Lung microvascular endothelial cell (primary cell): ENCODE results near the gene ZNF234. TPM values are rescaled to one million over a fixed set of nuclear protein-coding genes. Genes with fewer than 3 reads are reported as not detected.
"Not testable (repeated sequence)": the region's sequence is repeated elsewhere in the genome, so short reads cannot be mapped to it uniquely, and the experiment has no call there.

ENCODE experiments used
- DNase-seq, 2 donors: peaks; one replicate each; pipeline versions ENCODE4 v3.0.0 to v3.0.0-alpha.2; 2010; ENCODE audit warnings: low read depth in 2 of 2
- total RNA-seq: library from RNA; depleted of rRNA; stranded (reverse); fragments of >200 nt; gene quantifications from 2 replicates; pipeline ENCODE4 v1.2.1, GENCODE V29; 2014

ZNF234 gene
- total RNA-seq, result 5.0 and 9.7 TPM in 2 replicates

- peak; percentile 82 to 85 for DNase-seq
These were observed at the start of gene ZNF234 for GRCh38 chr19:44141191-44142058. Gene ZNF234 (plus strand): TSS chr19:44141554. CDS start chr19:44144633, 3,079 bp downstream.

GRCh38 chr19:44092108-44092507 lies 49.2 kb upstream of the ZNF234 start:
- DNase-seq, result no peak

DNA sequence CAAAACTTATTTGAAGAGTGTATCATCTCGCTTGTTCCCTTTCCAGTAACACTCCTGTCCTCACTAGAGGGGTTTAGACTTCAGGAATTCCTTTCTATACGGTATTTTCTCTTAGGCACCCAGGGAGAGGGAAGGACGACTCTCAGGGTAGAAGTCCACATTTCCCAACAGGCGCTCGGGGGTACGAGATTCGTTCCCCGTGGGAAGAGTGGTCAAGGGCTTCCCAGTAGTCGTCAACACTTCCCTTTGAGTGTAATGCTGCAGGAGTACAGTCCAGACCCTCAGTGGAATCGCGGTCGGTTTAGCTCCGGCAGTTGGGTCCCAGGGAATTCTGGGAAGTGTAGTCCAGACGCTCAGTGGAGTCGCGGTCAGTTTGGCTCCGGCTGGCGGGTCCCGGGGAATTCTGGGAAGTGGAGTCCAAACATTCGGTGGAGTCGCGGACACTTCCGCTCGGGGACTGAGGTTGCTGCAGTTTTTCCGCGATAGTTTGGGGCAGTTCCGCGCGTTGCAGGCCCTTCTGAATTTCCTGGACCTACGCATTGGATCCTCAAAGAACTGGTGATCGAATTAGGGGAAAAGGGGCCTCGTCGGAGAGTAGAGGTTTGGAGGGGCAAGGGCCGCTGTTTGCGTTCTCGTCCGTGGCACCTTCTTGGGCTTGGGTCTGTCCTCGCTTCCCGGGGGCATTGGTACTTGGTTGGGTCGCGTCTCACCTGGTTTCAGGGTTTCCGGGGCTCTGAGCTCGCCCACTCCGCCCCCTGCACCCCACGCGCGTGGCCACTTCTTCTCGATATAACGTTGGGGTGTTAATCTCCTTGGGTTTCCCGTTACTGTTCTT lies 47.2 kb upstream of the ZNF234 start, which contains the start of gene ZNF224:
TSS of gene ZNF224 (plus strand) at position 431 of the 835 bp plus-strand sequence. CDS start 3,513 bp downstream, outside the sequence.
- DNase-seq, result peak; percentile 92 to 94

DNA sequence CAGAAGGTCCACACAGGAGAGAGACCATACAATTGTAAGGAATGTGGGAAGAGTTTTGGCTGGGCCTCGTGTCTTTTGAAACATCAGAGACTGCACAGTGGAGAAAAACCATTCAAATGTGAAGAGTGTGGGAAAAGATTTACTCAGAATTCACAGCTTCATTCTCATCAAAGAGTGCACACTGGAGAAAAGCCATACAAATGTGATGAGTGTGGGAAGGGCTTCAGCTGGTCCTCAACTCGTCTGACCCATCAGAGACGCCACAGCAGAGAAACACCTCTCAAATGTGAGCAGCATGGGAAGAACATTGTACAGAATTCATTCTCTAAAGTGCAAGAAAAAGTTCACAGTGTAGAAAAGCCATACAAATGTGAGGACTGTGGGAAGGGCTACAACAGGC lies 33.6 kb upstream of the ZNF234 start:
- no peak for DNase-seq

- DNase-seq, result no peak
These were observed 31.9 kb upstream of the ZNF234 start for GRCh38 chr19:44109458-44109857.

- DNase-seq, result peak; percentile 59 to 69
These were observed 29.4 kb upstream of the ZNF234 start for GRCh38 chr19:44111910-44112463.

DNA sequence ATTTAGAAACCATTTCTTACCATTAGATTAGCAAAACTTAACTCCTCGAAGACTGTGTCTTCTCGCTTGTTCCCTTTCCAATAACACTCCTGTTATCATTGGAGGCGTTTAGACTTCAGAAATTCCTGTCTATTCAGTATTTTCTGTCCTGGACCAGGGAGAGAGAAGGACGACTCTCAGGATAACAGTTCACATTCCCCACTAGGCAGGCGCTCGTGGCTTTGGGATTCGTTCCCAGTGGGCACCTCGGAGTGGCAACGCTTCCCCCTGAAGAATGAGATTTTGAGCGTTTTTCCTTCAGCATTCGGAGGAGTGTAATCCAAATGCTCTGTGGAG lies 28.6 kb upstream of the ZNF234 start:
- no peak for DNase-seq

GRCh38 chr19:44113138-44113783 lies 28.1 kb upstream of the ZNF234 start, which contains the start of gene ZNF225:
Gene ZNF225 (plus strand): TSS chr19:44113399. CDS start chr19:44115828, 2,429 bp downstream.
- DNase-seq, result peak; percentile 97 to 98

DNA sequence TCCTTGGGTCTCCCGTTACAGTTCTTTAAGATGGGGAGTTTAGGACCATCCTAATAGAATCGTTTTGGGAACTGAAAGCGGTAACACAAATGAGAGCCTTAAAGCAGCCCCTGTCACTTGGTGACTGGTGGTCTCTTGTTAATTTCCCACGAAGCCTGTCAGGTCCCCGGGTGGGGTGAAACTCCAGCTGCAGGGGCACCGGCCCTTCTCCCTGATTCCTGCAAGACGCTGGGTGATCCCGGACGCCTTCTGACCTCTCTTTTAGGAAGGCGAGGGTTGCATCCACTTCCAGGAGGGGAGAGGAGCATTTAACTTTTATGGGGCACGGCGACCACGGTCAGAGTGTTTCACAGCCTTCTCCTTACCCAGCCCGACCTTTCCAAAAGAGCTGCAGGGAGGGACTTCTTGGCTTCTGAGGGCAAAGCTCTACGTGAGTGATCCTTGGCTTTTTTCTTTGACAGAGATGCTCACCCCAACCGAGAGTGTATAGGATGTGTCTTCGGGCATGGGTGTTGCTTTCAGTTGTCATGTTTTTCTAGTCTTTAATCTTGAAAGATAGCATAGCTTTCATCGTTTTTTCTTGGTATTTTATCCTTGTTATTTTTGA lies 27.5 kb upstream of the ZNF234 start:
- no peak for DNase-seq

DNA sequence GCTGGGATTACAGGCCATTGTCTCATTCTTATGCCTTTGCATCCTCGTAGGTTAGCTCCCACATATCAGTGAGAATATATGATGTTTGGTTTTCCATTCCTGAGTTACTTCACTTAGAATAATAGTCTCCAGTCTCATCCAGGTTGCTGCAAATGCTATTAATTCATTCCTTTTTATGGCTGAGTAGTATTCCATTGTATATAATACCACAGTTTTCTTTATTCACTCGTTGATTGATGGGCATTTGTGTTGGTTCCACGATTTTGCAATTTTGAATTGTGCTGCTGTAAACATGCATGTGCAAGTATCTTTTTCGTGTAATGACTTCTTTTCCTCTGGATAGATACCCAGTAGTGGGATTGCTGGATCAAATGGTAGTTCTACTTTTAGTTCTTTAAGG lies 20.2 kb upstream of the ZNF234 start:
- not testable (repeated sequence) for DNase-seq

- DNase-seq, result no peak
These were observed 9.4 kb upstream of the ZNF234 start for GRCh38 chr19:44131955-44132354.

DNA sequence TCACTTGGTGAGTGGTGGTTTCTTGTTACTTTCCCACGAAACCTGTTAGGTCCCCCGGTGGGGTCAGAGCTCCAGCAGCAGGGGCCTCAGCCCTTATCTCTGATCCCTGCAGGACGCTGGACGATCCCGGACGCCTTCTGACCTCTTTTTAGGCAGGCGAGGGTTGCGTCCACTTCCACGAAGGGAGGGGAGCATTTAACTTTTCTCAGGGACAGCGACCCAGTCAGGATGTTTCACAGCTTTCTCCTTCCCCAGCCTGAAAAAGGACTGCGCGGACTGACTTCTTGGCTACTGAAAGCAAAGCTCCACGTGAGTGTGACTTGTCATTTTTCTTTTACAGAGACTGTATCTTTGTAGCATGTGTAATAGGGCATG lies 692 bp downstream of the ZNF234 start:
- DNase-seq, result peak; percentile 36 to 51

DNA sequence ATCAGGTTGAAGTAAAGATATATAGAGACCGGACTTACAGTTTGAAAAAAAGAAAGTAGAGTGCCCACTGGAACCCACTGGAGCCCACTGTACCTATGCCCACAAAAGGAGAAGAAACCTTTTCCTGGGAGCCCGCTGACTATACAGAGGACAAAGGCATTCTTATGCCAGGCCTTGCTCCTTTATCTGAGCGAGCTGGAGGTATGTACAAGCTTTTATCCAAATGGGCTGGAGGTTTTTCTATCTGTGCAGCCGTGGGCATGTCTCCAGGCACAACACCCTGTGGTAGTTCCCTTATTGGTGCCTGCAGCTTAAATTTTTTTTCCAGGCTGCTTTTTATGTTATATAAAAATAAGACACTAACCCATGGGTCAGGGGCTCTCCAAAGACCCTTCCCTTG lies 8.4 kb downstream of the ZNF234 start:
- no peak for DNase-seq

DNA sequence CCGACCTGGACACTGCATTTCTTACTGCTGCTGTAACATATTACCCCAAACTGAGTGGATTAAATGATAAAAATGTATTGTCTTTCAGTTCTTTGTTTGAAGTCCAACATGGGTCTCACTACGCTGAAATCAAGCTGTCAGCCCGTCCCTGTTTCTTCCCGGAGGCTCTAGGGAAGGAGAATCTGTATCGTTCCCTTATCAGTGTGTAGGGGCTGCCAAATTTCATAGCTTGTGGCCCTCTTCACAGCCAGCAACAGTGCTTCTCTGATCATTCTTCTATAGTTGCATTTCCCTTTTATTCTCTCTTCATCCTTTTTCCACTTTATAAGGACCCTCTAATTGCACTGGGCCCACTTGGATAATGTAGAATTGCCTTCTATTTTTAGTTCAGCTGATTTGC lies 10.1 kb downstream of the ZNF234 start:
- DNase-seq, result no peak

DNA sequence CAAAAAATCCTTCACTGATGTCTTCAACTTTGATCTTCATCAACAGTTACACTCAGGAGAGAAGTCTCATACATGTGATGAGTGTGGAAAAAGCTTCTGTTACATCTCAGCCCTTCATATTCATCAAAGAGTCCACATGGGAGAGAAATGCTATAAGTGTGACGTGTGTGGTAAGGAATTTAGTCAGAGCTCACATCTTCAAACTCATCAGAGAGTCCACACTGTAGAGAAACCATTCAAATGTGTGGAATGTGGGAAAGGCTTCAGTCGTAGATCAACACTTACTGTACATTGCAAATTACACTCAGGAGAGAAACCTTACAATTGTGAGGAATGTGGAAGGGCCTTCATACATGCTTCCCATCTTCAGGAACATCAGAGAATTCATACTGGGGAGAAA lies 15.1 kb downstream of the ZNF234 start:
- DNase-seq, result no peak

- DNase-seq, result no peak
These were observed 22.4 kb downstream of the ZNF234 start for GRCh38 chr19:44163789-44164188.

- peak in 1 of 2 donors; percentile 6 for DNase-seq
These were observed 22.9 kb downstream of the ZNF234 start for GRCh38 chr19:44164327-44164672.

GRCh38 chr19:44164673-44165512 lies 23.5 kb downstream of the ZNF234 start, which contains the start of gene ZNF226:
Gene ZNF226 (plus strand): TSS chr19:44165100. CDS start chr19:44170081, 4,981 bp downstream.
- peak; percentile 99 for DNase-seq

- not testable (repeated sequence) for DNase-seq
These were observed 29.3 kb downstream of the ZNF234 start for GRCh38 chr19:44170660-44171059.

DNA sequence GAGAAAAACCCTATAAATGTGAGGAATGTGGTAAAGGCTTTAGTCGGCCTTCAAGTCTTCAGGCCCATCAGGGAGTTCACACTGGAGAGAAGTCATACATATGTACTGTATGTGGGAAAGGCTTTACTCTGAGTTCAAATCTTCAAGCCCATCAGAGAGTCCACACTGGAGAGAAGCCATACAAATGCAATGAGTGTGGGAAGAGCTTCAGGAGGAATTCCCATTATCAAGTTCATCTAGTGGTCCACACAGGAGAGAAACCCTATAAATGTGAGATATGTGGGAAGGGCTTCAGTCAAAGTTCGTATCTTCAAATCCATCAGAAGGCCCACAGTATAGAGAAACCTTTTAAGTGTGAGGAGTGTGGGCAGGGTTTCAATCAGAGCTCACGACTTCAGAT lies 35.2 kb downstream of the ZNF234 start:
- no peak for DNase-seq
